HL-60 (cell line): ENCODE data around the gene HMCN2.

Experiments used
- GABPA ChIP-seq: IDR thresholded peaks from 2 replicates; pipeline ENCODE4 v1.6.1; 2012; ENCODE audit warnings: low read depth
- POLR2AphosphoS5 ChIP-seq: IDR thresholded peaks from 2 replicates; pipeline ENCODE4 v1.6.1; 2012; ENCODE audit warnings: low read depth
- TF ChIP-seq, protein P1 (sequence below): IDR thresholded peaks from one replicate; pipeline ENCODE4 v1.5.1; 2011; ENCODE audit warnings: low read length, control low read depth, inconsistent platforms; ENCODE audit not compliant: insufficient read depth
- TF ChIP-seq, protein P2 (sequence below): IDR thresholded peaks from 2 replicates; pipeline ENCODE4 v1.6.1; 2012; ENCODE audit warnings: low read depth; ENCODE audit not compliant: insufficient replicate concordance

DNA sequence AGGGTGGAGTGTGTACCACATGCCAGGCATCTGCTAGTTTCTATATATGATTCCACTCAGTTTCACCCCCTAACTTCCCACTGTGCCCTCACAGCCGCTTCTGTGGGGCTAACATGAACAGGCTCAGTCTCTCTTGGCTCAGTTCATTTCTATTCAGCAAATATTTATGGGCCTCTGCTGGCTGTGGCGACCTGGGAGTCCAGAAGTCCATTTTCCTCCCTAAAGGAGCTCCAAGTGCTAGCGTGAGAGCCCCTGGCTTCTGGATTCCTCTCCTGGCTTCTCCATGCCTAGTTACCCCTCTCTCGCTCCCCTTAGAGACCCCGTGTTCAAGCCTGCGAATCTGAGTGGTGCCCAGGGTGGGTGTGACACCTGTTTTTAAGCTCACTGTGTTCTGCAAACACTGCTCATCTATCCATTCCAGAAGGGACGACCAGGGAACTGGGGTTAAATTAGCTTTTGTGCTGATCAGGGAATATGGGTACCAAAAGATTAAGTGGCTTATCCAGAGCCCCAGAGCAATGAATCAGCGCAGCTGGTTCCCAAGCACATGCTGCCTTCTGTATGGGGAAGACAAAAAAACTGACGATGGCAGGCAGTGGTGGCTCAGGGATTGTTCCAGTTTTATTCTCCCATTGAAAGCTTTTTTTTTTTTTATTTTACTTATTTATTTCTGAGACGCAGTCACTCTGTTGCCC lies 57.6 kb downstream of the HMCN2 start:
- no peak for TF ChIP-seq POLR2AphosphoS5
- TF ChIP-seq, protein P1, sequence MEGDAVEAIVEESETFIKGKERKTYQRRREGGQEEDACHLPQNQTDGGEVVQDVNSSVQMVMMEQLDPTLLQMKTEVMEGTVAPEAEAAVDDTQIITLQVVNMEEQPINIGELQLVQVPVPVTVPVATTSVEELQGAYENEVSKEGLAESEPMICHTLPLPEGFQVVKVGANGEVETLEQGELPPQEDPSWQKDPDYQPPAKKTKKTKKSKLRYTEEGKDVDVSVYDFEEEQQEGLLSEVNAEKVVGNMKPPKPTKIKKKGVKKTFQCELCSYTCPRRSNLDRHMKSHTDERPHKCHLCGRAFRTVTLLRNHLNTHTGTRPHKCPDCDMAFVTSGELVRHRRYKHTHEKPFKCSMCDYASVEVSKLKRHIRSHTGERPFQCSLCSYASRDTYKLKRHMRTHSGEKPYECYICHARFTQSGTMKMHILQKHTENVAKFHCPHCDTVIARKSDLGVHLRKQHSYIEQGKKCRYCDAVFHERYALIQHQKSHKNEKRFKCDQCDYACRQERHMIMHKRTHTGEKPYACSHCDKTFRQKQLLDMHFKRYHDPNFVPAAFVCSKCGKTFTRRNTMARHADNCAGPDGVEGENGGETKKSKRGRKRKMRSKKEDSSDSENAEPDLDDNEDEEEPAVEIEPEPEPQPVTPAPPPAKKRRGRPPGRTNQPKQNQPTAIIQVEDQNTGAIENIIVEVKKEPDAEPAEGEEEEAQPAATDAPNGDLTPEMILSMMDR: no peak
- TF ChIP-seq GABPA: no peak
- TF ChIP-seq, protein P2, sequence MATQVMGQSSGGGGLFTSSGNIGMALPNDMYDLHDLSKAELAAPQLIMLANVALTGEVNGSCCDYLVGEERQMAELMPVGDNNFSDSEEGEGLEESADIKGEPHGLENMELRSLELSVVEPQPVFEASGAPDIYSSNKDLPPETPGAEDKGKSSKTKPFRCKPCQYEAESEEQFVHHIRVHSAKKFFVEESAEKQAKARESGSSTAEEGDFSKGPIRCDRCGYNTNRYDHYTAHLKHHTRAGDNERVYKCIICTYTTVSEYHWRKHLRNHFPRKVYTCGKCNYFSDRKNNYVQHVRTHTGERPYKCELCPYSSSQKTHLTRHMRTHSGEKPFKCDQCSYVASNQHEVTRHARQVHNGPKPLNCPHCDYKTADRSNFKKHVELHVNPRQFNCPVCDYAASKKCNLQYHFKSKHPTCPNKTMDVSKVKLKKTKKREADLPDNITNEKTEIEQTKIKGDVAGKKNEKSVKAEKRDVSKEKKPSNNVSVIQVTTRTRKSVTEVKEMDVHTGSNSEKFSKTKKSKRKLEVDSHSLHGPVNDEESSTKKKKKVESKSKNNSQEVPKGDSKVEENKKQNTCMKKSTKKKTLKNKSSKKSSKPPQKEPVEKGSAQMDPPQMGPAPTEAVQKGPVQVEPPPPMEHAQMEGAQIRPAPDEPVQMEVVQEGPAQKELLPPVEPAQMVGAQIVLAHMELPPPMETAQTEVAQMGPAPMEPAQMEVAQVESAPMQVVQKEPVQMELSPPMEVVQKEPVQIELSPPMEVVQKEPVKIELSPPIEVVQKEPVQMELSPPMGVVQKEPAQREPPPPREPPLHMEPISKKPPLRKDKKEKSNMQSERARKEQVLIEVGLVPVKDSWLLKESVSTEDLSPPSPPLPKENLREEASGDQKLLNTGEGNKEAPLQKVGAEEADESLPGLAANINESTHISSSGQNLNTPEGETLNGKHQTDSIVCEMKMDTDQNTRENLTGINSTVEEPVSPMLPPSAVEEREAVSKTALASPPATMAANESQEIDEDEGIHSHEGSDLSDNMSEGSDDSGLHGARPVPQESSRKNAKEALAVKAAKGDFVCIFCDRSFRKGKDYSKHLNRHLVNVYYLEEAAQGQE: no peak
